GM23338 (cell line): ENCODE data around the gene PSMB10.

Experiments used
- CTCF ChIP-seq, 2 experiments: fragments of 200-600 bp in 1 of 2; sonication (generic) in 1 of 2; conservative IDR thresholded peaks; 2 replicates each; pipeline versions ENCODE4 v1.5.1 to v1.6.1; 2016 to 2017; ENCODE audit warnings: antibody characterized with exemption in 2 of 2, low read depth in 2 of 2, mild to moderate bottlenecking in 2 of 2, moderate library complexity in 1 of 2
- EZH2phosphoT487 ChIP-seq: fragments of 200-600 bp; sonication (generic); IDR thresholded peaks from one replicate; pipeline ENCODE4 v1.8.1; 2018; ENCODE audit warnings: antibody characterized with exemption; ENCODE audit not compliant: unreplicated experiment
- ZNF331 ChIP-seq: fragments of 250-450 bp; sonication (Bioruptor Pico); IDR thresholded peaks from 2 replicates; pipeline ENCODE4 v1.5.0; 2020; ENCODE audit warnings: low read depth, mild to moderate bottlenecking, moderate library complexity

- no peak for TF ChIP-seq ZNF331 (CRISPR knock-in tag)
- no peak for TF ChIP-seq EZH2phosphoT487
- TF ChIP-seq CTCF (conservative IDR thresholded peaks at IDR 0.05; ENCODE audit: low read depth in 2 of 2) = no peak
Observed at GRCh38 chr16:67949645-67950044, 13.0 kb upstream of the PSMB10 start.
